Esophagus muscularis mucosa (tissue), 3 donors: ENCODE results near the gene KIF26B.

Experiments
- POLR2A ChIP-seq: fragments of 450-650 bp; IDR thresholded peaks from one replicate; pipeline ENCODE4 v1.6.1; 2017; ENCODE audit warnings: antibody characterized with exemption, moderate library complexity, mild to moderate bottlenecking, low read depth
- TF ChIP-seq, protein P1 (sequence below), 3 experiments: fragments of 200-600 bp in 2 of 3; fragments of 450-650 bp in 1 of 3; sonication (generic) in 2 of 3; IDR thresholded peaks; one replicate each; pipeline ENCODE4 v1.5.1; 2017 to 2019; ENCODE audit warnings: antibody characterized with exemption in 3 of 3, mild to moderate bottlenecking in 2 of 3, moderate library complexity in 1 of 3

DNA sequence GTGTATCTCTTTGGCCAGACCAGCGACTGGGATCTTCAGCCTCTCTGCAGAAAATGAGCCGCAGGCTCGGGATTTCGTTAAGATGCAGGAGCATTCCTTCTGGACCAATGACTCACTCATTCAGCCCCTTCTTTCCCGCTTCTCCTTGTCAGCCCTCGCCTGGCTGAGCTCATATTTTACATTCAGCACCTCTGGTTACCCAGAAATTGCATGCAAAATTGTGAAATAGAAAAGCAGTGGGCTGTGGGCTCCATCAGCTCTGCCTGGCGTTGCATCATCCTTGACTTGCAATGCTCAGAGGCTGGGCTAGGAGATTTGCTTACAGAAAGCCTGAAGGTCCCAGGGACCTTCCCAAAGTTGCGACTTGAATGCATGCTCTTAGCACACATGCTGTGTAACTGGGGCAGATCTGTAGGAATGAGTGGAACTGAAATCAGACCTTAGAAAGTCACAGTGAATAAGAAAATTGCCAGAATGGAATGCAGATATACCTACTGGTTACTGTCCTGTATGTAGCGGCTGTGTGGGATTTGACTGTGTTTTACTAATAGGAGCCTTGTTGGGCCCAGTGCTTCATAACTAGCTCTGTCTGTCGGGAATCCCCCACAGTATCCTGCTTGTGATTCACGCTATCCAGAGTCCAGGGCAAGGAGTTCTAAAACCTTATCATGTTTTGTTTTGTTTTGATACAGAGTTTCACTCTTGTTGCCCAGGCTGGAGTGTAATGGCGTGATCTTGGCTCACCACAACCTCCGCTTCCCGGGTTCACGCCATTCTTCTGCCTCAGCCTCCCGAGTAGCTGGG, 444.8 kb downstream of the KIF26B start:
- TF ChIP-seq, protein P1, sequence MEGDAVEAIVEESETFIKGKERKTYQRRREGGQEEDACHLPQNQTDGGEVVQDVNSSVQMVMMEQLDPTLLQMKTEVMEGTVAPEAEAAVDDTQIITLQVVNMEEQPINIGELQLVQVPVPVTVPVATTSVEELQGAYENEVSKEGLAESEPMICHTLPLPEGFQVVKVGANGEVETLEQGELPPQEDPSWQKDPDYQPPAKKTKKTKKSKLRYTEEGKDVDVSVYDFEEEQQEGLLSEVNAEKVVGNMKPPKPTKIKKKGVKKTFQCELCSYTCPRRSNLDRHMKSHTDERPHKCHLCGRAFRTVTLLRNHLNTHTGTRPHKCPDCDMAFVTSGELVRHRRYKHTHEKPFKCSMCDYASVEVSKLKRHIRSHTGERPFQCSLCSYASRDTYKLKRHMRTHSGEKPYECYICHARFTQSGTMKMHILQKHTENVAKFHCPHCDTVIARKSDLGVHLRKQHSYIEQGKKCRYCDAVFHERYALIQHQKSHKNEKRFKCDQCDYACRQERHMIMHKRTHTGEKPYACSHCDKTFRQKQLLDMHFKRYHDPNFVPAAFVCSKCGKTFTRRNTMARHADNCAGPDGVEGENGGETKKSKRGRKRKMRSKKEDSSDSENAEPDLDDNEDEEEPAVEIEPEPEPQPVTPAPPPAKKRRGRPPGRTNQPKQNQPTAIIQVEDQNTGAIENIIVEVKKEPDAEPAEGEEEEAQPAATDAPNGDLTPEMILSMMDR (IDR thresholded peaks at IDR 0.05) = no peak
- TF ChIP-seq POLR2A = no peak
